Eye (tissue), 1 donor: Measurements from ENCODE around the gene TFEC.

Experiments
- DNase-seq: peaks from one replicate; pipeline ENCODE4 v3.0.0-alpha.2; 2015

Gene TFEC

GRCh38 chr7:115920367-115920766 is 110.2 kb downstream of the TFEC start:
- no peak for DNase-seq

GRCh38 chr7:115914951-115915350 is 115.6 kb downstream of the TFEC start:
- peak; percentile 61 for DNase-seq

- no peak for DNase-seq
These were observed 119.1 kb downstream of the TFEC start for GRCh38 chr7:115911465-115911864.

- DNase-seq, result peak; percentile 86
These were observed 119.9 kb downstream of the TFEC start for GRCh38 chr7:115910541-115911164.

GRCh38 chr7:115906731-115907130 is 123.8 kb downstream of the TFEC start:
- no peak for DNase-seq

GRCh38 chr7:115889669-115889984 is 140.9 kb downstream of the TFEC start:
- no peak for DNase-seq

GRCh38 chr7:115888981-115889668 is 141.4 kb downstream of the TFEC start:
- DNase-seq, result no peak

GRCh38 chr7:115885550-115885949 is 145.0 kb downstream of the TFEC start:
- DNase-seq, result no peak
